HG02588 (cell line): ENCODE measurements around the gene MAD2L2.
"Not testable (repeated sequence)": the region's sequence is repeated elsewhere in the genome, so short reads cannot be mapped to it uniquely, and the experiment has no call there.

ENCODE experiments used
- ATAC-seq: cut with Tn5 transposase; IDR thresholded peaks from one replicate; pipeline ENCODE4 v1.9.1; 2021; ENCODE audit warnings: mild to moderate bottlenecking, moderate library complexity; ENCODE audit not compliant: unreplicated experiment

MAD2L2 gene

DNA sequence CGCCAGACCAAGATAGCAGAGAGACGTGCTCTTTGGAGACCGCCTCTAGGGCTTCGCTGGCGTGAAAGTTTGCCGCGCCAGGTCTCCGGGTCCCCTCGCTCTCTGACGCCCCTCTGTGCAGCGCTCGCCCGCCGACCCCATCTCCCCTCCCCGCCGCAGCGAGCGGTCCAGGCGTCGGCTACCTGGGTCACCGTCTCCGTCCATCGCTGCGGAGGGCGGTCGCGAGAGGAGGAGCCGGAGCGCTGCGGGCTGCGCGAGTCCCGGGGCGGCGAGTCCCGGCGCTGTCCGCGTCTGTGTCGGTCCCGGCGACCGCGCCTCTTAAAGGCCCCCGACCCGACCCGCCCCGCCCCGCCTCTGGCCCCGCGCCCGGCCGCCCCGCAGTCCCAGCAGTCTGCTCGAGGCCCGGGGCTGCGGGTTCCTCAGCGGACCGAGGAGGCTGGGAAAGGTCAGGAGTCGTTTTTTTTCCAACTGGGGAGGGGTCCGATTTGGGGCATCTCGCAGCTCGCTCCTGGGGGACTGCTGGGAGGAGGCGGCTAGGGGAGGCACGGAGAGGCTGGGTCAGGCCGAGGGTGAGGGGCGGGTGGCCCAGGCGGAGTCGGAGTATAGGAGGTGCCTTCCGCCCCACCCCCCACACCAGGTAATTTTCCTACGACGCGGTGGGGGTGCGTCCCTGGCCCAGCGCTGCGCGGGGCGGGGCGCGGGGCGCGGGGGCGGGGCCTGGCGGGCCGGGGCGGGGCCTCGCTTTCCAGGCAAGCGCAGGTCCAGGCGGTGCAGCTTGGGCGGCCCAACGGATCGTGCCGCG is 26.6 kb downstream of the MAD2L2 start, which contains the start of the genes FBXO2 and FBXO44:
TSS of gene FBXO2 (minus strand) at position 293 of the 802 bp plus-strand sequence. CDS start at position 204, 89 bp downstream.
TSS of gene FBXO44 (plus strand) at position 741 of the 802 bp plus-strand sequence. CDS start 959 bp downstream, outside the sequence.
- ATAC-seq: peak; percentile 46

DNA sequence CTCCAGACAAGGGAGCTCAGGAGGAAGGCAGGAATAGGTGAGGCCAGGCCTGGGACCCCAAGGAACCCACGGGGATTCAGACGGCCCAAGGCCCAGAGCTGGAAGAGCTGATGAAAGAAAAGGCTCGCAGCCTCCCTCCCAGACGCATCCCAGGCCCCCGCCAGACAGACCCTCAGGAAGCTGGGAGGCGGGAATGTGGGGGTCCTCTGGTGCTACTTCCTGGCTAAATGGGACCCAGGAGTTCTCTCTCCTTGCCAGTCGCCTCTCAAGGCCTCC is 27.1 kb downstream of the MAD2L2 start:
- no peak for ATAC-seq

DNA sequence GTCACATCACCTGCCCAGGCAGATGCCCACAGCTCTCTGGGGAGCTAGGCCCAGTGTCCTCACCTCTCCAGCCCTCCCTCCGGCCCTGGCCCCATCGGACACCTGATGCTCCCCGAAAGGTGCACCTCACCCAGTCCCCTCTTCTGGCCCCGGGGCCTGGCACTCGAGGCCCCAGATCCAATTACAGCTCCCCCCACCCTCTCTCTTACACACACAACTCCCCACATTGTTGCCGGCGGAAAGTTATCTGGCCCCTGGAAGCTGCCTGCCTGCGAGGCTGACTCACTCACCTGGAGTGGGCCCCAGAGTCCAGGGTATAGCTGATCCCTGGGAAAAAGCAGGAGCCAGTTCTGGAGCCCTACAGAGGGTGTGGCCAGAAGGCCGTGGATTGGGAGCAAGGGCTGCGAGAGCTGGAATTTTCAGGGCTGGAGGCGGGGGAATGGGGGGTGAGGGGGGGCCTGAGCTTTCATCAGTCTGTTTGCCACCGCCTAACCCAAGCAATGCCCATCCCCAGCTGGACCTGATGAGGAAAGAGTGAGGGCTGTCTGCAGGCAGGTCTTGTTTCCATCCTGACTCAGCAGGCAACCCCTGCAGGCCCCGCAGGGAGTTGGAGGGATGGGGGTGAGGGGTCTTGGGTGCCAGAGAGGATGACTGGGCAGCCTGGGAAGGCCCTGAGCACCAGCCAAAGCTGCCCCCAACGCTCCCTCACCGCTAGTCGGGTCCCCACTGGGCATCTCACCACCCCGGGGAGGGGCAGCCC is 27.7 kb downstream of the MAD2L2 start:
- ATAC-seq: no peak

DNA sequence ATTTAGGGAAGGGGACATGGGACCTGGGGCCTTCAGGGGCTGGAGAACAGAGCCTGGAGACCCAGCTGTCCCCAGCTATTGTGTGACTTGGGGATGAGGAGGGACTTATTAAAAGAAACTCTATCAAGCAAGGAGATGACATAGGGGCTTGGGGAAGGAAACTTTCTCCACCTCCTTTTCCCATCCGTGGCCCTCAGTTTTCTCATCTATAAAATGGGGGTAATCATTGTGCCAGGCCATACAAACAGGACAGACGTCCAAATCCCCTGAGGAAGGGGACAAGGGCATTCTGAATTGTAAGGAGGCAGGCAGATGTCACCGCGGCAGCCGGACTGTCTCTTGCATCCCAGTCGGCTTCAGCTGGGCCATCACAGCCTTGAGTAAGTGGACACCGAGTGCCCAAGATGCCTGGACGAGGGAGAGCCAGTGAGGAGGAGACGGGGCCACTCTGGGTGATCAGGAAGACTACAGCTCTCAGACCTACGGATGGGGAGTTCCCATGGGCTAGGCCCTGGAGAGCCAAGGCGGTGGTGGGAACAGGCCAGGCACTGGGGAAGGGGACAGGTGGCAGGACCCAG is 28.7 kb downstream of the MAD2L2 start:
- no peak for ATAC-seq

DNA sequence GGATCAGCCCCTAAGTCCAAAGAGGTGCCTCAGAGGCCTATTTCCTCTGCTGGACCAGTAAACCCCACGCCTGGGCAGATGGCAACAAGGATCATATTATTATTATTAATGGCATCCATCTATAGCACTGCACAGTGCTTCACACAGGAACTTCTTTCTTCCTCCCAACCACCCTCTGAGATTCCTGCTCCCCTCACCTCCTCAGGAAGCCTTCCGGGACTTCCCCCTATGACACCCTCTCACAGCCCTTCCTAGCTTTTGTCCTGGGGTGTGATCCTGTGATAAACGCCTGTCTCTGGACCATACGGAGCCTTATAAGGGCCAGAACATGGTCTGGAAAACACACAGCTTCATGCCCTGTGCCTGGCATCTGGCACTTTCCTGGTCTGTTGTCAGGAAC is 29.9 kb downstream of the MAD2L2 start:
- no peak for ATAC-seq

DNA sequence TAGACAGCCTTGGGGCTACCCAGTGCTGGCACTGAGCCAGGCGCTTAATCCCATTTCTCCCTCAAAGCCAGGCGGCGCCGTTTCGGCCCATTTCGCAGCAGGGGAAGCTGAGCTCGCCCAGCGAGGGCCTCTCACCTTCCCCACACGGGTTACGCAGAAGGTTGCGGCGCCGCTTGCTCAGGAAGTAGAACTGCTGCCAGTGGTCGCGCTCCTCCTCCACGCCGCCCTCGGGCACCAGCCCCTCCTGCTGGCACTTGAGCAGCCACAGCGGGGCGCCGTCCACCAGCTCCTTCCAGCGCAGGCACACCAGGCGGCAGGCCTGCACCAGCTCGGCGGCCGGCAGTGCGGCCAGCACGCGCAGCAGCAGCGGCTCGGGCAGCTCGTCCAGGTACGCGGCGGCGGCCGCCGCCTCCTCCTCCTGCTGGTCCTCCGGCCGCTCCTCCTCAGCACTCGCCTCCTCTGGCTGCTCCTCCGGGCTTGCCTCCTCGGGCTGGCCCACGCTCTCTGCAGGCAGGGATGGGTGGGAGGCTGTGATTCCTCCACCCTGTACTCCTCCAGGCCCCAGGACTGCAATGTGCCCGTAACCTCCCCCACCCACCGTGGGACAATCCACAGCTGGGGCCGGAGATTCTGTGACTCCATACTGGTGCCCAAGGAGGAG is 30.5 kb downstream of the MAD2L2 start:
- no peak for ATAC-seq

DNA sequence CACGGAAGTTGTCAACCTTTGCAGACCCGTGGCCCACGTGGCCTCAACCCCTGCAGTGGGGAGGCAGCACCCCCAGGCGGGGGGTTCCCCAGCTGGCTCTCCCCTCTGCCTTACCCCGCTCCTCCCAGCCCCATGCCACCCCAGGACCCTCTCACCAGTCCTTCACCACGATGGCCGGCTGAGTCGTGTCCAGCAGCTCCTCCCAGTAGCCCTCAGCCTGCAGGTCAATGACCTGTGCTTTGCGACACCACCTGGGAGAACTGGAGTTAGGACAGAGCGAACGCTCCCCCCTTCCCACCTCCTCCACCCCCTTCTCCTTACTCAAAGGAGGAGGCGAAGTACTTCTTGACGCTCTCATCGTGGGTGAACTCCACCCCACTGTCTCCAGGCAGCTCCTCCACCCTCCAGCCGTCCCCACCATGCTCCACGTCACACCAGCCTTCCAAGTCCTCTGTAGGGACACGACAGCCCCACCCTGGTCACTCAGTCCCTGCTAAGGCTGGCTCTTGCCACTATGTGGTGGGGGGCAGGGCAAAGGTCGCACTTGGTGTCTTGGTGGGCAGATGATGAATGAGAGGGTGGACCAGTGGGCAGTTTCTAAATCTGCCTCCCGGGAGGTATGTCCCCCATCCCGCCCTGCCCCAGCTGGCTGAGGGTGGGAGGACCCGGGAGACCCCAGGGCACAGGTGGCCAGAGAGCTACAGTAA is 31.2 kb downstream of the MAD2L2 start:
- no peak for ATAC-seq

DNA sequence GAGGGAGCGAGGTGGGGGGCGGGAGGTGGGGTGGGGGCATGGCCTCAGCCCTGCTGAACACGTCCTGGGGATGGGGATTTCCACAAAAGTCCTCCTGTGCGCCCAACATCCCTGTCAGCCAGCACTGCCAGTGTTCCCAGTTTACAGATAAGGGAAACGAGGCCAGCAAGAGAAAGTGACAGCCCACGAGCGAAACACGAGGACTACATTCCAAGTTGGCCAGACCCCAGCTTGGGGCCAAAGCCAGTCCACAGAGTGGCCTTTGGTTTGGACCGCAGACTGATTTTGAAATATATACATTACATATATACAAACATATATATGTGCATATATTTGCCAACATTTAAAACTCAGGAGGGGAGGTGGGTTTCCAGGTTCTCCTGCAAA is 31.7 kb downstream of the MAD2L2 start:
- no peak for ATAC-seq

DNA sequence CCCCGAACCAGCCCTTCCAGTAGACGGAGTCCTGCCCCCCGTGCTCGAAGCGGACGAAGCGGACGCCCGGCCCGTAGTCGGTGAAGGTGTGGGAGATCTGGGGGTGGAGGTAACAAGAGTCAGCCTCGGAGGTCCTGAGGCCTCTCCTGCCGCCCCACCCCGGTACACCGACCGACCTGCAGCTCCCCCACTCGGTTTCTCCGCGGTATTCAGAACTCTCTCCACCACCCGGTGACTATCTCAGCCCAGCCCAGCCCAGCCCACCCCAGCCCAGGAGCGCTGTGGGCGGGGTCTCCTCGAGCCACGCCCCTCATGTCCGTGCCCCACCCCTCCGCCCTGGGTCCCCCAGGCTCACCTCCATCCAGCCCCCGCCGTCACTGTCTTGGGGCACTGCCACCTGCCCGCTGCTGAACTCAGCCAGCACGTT is 32.2 kb downstream of the MAD2L2 start:
- ATAC-seq: no peak

DNA sequence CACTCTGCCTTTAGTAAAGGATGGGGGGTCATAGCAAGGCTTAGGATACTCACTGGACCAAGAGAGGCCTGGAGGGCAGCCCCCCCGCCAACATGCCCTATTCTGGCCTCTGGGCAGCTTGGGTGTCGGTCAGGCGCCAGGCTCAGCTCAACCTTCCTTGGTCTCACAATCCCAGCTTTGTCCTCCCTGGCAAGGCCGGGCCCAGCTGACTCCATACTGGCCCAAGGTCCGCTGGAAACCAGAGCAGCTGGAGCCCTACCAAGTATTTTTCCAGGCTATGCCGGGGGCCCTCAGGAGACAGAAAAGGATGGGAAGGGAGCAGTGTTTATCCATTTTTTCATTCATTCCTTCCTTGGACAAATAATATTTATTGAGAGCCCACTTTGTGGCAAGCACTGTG is 32.9 kb downstream of the MAD2L2 start:
- ATAC-seq: no peak

DNA sequence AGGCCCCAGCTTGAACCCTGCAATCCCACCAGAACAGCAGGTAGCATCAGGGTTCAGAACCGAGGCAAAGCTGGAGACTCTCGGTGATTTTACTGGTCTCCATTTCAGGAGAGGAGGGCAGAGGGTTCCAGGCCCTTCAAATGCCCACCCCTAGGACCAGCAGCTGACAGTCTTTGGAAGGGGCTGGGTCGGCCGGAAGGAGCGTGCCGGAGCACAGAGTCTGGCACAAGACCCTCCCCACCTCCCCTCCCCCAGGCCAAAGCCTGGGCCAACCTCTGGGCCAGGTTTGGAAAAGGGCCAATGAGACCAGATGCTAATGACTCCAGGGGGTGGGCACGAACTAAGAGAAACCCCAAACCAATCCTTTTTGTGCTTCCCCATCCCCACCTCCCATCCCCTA is 33.6 kb downstream of the MAD2L2 start:
- ATAC-seq: no peak

DNA sequence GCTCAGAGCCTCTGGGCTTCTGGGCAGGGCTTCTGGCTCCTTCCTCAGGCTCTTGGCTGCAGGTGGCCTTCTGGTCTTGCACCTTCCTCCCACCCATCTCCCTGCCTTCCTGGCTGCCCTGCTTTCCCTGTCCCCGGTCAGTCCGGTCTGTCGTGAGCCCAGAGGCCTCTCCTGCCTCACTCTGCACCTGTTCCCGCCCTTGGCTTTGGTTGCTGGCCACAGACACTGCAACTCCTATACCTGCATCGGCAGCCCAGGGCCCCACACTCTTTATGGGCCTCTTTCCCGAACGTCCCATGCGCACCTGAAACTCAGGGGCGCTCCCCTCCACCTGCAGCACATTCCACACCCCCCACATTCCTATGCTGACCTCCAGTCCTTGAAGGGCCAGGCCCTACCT is 34.6 kb downstream of the MAD2L2 start:
- no peak for ATAC-seq

DNA sequence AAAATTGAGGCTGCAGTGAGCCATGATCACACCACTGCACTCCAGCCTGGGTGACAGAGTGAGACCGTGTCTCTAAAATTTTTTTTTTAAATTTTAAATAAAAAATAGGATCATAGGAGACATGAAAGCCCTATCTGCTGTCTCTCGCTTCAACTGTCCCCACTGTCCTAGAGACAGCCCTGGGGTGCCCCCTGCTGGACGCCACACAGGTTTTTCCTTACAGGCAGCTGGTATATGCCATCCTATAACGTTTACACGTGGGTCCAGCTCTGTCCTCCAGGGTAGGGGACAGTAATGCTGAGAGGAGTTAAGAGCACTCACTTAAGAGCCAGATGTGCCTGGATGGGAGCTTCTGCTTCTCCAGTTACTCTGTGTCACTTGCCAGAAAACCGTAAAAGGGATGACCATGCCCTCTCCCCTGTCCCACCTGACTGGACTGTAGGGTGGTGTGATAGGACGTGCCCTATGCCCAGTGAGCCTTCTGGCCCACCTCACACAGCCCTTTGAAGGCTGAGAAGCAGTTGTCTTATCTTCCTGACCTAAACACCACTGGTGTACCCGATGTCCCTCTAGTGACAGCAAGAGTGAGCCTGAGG is 35.2 kb downstream of the MAD2L2 start:
- no peak for ATAC-seq

DNA sequence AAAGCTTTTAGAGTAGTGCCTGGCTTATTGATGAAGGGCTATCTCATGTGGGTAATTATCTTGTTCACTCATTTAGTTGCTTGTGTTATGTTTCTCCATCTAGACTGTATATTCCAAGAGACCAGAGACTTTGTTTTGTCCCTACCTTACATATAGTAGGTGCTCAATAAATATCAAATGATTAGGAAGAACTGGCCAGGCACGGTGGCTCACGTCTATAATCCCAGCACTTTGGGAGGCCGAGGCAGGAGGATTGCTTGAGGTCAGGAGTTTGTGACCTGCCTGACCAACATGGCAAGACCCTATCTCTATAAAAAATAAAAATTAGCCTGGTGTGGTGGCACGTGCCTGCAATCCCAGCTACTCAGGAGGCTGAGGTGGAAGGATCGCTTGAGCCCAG is 35.7 kb downstream of the MAD2L2 start:
- no peak for ATAC-seq

DNA sequence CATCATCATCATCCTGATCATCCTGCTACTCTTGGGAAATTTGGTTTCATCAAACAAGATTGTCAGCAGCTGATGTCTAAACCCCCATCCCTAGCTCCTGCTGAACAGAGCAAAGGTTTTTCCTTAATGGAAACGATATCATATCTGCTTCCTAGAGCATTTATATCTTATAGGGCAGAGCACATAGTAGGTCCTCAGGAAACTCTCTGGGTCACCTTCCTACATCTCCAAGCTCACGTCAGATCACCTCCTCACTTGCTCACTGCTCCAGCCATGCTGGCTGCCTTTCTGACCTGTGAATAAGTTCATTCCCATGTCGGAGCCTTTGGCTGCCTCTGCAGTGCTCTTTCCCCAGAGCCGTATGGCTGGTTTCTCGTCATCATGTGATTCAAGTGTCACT is 37.2 kb downstream of the MAD2L2 start:
- ATAC-seq: no peak

DNA sequence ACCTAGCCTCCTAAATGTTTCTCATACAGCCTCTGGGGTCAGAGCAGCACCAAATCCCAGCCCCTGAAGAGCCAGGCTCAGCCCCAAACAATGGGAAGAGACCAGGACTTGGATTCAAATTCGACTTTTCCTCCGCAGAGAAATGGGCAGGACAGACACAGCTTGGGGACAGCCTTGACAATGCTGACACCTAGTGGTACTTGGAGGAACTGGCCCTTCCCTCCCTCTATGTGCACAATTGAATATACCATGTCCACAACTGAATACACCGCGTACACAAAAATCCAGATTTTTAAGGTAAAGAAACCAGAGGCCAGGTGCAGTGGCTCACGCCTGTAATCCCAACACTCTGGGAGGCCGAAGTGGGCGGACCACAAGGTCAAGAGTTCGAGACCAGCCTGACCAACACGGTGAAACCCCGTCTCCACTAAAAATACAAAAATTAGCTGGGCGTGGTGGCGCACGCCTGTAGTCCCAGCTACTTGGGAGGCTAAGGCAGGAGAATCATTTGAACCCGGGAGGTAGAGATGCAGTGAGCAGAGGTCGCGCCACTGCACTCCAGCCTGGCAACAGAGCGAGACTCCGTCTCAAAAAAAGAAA is 38.4 kb downstream of the MAD2L2 start:
- ATAC-seq: not testable (repeated sequence)

DNA sequence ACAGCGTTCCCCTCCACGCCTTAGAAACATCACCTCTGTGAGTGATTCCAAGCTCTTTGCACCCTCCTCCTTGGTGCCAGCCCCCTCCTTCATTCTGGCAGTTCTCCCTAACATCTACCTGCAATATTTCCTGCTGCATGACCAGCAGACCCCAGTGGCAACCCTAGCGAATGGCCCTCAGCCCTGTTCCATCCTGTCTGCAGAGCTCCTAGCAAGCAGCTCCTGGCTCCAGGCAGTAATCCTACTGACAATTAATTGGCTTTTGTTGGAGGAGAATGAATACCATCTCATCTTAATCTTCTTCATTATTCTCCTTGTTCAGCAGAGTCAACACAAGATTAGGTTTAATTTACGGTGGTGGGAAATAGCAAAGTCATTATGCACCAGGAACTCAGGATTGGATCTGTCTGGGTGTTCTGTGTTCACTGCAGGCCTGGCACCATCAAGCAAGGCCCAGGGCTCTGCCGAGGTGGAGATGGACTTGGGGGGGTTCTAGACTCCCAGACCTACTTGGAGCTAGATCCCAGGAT is 39.1 kb downstream of the MAD2L2 start:
- no peak for ATAC-seq

DNA sequence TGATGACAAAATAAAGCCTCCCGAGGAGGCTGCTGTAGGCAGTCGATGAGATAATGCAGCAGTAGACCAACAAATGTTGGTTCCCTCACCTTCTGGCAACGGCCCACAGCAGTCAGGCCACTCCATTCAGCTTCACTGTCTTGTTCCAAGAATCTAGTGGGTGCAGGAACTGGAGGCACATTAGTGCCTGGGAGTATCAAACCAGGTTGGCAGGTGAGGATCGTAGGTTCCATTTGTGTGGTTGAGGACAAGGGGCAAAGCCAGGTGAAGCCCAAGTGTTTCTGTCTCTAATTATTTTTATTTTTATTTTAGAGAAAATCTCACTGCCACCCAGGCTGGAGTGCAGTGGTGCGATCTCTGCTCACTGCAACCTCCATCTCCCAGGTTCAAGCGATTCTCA is 40.0 kb downstream of the MAD2L2 start:
- no peak for ATAC-seq

DNA sequence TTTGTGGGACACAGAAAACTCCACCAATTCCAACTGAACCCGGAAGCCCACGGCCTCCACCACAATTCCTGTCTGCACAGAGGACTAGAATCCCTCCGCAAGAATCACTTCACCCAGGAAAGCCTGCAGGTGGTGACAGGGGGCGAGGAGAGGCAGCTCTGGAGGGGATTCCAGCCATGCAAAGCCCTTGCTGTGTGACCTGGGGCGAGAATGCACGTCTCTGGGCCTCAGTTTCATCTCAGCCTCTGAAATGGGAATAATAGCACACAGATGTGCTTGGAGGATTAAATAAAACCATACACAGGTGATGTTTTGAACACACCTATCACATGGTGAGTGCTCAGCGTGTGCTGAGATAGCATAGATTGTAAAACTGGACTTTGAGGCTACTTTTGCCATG is 40.8 kb downstream of the MAD2L2 start:
- ATAC-seq: no peak

DNA sequence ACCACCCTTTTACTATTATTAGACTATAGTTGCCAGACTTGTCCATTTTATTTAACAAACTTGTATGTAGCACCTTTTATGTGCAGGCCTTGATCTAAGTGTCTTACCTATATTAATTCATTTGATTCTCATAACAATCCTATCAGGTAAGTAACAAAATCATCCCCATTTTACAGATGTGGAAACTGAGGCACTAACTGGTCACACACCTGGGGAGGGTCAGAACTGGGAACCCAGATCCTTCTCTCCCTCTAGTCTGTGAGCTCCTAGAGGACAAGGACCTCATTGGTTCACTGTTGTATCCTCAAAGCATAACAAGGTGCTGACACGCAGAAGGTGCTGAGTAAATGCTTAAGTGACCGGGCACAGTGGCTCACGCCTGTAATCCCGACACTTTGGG is 41.6 kb downstream of the MAD2L2 start:
- ATAC-seq: no peak
